NK-92 (cell line): ENCODE data around the gene SLC25A24.
"Not testable (repeated sequence)": the region's sequence is repeated elsewhere in the genome, so short reads cannot be mapped to it uniquely, and the experiment has no call there.

ENCODE experiments used
- DNase-seq: peaks from one replicate; lab custom pipeline; 2025; ENCODE audit not compliant: unreplicated experiment; lab: John Stamatoyannopoulos, UW

SLC25A24 gene

DNA sequence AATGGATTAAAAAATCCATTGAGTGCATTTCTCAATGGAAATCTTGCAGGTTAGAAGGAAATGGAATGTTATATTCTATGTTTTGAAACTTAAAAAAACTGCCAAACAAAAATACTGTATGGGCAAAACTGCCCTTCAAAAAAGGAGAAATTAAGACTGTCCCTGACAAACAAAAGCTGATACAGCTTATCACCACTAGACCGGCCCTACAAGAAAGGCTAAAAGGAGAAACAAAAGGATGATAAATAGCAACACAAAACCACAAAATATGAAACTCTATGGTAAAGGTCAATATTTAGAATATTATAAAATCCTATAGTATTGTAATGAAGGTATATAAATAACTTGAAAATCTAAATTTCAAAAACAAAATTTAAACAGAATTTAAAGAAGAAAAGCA lies 60.0 kb downstream of the SLC25A24 start:
- DNase-seq: no peak

DNA sequence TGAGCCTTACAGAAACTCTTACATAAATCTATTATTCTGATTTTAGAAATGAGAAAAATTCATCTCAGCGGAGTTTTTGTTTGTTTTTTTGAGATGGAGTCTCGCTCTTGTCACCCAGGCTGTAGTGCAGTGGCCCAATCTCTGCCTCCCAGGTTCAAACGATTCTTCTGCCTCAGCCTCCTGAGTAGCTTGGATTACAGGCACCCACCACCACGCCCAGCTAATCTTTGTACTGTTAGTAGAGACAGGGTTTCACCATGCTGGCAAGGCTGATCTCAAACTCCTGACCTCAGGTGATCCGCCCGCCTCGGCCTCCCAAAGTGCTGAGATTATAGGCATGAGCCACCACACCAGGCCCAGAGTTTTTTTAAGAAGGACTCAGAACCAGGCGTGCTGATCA lies 60.6 kb downstream of the SLC25A24 start:
- not testable (repeated sequence) for DNase-seq

DNA sequence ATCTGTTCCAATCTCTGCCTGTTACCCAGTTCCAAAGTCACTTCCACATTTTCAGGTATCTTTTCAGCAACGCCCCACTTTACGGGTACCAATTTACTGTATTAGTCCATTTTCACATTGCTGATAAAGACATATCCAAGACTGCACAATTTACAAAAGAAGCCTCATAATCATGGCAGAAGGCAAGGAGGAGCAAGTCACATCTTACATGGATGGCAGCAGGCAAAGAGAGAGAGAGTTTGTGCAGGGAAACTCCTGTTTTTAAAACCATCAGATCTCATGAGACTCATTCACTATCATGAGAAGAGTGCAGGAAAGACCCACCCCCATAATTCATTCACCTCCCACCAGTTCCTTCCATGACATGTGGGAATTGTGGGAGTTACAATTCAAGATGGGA lies 67.0 kb downstream of the SLC25A24 start:
- not testable (repeated sequence) for DNase-seq

DNA sequence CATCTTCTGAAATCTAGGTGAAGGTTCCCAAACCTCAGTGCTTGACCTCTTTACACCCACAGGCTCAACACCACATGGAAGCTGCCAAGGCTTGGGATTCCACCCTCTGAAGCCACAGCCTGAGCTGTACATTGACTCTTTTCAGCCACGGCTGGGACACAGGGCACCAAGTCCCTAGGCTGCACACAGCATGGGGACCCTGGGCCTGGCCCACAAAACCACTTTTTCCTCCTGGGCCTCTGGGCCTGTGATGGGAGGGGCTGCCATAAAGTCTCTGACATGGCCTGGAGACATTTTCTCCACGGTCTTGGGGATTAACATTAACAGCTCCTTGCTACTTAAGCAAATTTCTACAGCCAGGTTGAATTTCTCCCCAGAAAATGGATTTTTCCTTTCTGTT lies 67.8 kb downstream of the SLC25A24 start:
- not testable (repeated sequence) for DNase-seq

DNA sequence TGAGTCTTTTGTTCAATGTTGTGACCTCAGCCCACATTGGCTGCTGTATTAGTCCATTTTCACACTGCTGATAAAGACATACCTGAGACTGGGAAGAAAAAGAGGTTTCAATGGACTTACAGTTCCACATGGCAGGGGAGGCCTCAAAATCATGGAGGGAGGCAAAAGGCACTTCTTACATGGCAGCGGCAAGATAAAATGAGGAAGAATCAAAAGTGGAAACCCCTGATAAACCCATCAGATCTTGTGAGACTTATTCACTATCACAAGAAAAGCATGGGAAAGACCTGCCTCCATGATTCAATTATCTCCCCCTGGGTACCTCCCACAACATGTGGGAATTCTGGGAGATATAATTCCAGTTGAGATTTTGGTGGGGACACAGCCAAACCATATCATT lies 68.9 kb downstream of the SLC25A24 start:
- DNase-seq: not testable (repeated sequence)

DNA sequence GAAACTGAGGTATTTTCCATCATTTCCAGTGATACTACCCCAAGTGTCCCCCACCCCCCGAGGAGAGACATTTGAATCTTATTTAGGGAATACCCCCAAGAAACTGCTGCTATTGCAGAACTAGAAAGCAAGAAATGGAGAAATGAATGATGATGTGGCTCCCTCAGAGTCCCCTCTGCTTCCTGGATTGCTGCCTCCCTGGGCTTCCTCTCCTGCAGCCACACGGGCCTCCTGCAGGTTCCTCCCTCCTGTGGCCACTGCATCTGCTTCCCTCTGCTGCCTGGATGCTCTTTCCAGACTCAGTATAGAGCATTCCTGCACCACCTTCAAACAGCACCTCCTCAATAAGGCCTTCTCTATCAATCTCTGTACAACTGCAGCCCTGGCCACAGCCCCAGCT lies 69.3 kb downstream of the SLC25A24 start:
- no peak for DNase-seq

DNA sequence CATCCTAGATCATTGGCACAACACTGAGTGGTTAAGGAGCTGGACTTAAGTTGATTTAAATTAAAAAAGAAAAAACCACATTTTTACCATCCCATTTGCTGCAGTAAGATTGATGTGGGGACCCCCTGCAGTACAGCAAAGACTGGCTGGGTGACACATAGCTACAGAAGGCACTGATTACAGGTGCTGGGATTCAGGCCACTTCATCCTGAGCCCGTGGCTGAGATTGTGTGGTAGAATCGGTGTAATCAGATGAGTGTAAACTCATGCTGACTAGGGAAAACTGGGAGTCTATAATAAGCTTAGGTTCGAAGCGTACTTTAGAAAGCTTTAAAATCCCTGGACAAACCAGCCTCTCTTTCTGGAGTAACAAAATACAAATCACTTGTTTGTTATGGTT lies 70.1 kb downstream of the SLC25A24 start:
- no peak for DNase-seq

DNA sequence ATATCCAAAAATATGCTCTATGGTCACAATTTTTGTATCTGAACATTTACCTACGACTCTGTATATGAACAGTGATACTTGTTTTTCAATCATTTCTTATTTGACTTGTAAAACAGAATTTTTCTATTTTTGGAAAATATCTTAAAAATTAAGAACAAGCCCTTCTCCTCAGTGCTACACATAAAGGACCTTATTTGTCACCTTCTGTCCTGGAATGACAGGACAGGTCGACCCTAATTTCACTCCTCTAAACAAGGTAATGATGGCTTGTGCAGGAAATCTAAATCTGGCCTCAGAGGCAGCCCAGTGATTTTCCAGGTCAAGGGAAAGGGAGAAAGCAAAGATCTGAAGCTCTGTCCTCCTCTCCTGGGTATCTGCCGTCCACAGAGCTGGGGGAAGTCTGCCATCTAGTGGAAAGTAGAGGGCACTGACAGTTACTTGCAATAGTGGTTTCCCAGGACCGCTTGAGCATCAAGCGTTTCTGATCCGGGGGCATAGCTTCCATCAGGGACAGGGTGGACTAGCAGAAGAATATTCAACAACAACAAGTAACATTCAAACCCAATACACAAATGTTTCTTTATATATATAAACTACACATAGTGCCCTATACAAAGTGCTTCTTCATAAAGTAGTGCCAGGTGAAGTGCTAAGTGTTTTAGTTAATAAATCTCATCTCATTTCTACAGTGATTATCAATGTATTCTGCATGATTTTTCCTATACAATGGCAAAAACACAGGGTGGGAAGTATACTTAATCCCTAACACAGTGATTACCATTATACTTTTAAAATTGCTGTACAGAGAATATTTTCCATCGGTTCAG lies 74.6 kb downstream of the SLC25A24 start:
- DNase-seq: no peak

DNA sequence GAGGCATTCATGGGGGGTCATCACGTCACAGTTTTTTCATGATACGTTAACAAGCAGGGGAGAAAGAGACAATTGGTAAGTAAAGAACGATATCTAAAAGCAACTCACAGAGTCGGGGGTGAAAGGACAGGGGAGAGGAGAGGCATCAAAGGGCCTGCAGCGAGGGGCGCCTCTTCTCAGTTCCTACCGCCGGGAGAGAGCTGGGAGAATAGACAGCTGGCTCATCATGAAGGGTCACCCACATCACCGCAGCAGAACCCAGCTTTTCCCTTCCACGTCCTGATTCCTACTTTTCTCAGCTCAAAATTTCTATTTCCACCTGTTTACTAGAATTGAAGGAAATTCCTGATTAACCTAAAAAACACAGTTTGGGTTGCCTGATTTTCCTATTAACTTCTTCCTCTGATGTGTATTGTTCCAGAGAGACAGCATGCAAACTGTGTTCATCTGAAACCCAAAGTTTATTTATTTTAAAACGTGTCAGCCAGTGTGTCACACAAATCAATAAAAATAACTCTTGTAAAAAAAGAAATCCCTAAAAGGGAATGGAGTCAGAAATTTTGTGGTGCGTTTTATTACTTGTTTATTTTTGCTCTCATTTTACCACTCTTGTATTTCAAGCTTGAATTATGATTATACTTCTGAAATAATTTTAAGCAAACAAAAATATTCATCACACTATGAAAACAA lies 75.4 kb downstream of the SLC25A24 start:
- no peak for DNase-seq

DNA sequence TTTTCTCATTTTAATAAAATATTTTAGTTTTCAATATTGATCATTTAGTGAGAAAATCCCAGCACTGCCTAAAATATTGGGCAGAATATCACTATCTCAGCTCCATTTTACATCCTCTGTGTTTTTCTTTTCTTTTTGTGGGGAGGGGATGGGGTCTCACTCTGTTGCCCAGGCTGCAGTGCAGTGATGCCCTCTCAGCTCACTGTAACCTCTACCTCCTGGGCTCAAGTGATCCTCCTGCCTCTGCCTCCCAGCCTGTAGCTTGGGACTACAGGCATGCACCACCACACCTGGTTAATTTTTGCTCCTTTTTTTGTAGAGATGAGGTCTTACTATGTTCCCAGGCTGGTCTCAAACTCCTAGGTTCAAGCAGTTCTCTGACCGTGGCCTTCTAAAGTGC lies 76.1 kb downstream of the SLC25A24 start:
- no peak for DNase-seq

DNA sequence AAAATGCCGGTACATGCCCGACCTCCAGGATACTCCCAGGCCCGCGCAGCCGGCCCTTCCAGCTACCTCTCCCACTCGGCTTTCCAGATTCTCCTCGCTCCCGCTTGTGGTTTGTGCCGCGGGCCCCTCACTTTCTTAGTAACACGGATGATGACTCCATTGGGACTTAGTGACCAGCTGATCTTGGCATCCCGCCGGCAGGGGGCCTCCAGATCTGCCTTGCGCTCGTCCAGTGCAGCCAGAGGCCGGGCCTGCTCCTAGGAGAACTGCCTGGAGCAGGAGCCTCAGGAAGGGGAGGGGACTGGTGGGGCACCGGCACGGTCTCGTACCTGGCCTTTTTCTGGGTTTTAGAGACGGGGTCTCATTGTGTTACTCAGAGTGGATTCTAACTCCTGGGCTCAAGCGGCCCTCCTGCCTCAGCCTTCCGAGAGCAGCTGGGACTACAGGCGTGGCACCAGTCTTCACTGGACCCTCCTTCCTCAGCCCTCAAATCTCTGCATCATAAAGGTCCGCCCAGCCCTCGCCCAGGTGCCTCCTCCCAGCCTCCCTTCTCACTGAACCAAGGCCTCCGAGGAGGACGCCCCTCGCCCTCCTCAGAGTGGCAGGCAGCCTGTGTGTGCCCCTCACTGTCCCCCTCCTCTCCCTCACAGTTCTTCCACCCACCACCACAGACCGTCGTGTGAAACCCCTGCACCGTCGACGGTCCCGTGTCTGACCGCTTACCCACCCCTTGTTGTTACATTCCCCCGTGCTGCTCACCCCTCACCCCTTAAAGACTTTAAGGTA lies 78.6 kb downstream of the SLC25A24 start:
- no peak for DNase-seq

DNA sequence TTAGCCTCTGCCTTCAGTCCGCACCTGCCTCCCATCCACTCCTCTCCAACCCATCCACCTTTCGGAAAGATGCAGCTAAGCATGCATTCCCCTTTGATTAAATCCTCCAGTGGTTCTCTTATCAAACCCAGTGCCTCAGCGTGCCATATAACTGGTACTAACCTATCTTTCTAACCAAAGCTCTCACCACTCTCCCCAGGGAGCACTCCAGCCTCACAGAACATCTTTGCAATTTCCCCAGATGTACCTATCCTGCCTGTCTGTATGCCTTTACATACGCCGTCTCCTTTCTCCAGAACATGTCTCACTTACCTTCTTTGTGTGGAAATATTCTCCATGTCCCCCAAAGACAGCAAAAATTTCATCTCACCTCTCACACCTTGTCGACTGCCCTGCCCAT lies 80.0 kb downstream of the SLC25A24 start:
- no peak for DNase-seq

DNA sequence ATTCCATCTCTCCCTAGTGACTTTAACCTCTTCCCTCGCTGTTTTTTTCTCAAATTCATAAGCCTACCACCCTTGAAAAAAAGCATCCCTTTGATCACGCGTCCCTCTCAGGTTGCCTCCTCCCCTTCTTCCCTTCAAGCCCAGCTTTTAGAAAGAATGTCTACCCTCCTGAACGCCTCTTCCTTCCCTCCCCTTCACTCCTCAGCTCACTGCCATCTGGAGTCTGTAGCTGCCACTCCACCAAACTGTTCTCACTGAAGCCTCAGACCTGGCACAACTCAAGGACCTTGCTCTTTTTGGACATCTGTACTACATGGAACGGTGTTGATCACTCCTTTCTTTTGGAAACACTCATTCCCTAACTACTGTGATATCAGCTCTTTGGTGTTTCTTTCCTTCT lies 80.6 kb downstream of the SLC25A24 start:
- DNase-seq: no peak

DNA sequence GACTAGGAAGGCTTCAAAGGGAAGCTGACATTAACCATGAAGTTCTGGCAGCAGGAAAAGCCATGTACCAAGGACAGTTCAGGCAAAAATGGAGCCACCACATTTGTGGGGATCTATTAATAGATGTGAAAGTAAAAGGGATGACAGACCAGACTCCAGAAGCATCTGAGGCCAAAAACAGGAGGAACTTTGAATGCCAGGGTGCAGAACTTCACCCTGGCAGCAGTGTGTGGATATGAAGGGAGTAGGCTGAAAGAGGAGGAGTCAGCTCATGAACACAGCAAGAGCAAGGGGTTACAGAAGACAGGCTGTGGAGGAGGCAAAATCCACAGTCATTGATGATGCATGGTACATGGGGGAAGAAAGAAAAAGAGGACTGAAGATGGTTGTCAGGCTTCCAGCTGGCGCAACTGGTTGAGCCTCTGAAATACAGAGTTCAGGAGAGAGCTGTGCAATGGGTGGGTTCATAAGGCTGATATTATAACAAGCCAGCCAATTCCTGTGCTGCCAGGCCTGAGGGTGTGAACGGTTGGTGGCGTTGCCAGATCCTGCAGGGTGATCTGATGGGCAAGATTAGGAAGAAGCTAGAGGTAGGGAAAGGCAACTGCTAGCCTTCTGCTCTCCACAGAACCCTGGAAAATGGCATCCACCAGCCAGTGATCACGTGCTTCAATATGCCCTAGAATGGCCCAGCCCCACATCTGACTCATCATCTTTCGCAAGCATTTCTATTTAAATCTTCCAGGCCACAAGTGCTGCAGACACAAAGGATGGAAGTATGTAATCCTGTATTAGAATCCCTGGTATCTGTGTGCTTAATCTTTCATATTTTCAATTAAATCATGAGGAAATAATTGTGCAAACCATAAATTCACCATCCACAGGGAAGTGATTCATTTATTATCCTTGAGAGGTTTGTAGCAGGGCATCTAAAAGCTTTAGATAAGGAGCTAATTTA lies 81.9 kb downstream of the SLC25A24 start:
- no peak for DNase-seq

DNA sequence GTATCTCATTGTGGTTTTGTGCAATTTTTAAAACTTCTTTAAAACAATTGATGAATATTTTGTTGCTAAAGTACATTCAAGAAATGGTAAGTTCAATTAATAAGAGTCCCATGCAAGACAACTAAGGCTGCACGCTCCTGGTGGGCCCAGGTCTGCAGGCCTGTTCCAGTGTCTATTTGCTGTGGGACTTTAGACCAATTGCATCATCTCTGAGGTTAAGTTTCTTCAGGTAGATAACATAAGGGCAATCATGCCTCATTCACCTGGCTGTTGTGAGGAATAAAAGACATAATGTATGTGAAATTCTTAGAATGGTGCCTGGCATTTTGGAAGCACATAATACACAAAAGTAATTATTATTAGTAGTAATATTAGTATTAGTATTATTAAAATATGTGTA lies 82.9 kb downstream of the SLC25A24 start:
- DNase-seq: no peak

DNA sequence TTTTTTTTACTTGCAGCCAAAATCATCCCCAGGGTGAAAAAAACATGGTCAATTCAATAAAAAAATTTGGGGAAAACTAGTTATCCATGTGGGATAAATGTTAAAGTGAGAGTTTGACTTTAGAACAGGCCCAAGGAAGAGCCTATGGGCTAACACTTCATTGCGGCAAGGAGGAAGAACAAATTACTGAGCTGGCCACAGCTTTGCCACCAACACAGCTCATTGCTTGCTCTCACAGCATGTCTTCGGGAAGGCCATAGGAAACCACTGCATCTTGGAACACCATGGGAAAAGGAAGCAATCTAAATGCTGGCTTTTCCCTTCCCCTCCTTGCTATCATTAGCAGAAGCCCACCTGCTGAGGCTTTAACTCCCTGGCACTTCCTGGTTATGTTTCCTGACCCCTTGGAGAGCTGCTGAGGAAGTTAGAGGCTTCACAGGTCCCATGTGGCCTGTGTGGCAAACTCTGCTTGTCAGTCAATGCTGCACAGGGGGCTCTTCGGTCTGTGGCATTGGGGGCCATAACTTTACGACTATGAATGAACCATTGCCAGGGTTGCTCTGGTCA lies 86.0 kb downstream of the SLC25A24 start:
- DNase-seq: no peak

DNA sequence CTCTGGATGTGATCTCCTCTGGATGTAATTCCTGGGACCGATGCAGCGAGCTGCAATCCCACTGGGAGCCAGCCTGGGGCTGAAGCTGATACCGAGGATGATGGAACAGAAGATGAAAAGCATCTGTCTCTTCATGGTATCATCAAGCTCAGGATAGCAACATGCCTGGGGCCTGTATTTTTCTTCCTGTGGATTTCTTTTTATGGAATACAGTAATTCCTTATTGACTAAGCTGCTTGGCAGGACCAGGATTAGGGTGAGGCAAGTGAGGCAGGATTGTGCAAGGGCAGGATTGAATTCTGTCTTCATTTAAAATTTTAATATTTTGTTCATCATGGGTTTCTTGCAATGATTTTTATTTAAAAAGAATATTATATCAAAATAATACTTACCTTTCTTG lies 86.6 kb downstream of the SLC25A24 start:
- DNase-seq: no peak

DNA sequence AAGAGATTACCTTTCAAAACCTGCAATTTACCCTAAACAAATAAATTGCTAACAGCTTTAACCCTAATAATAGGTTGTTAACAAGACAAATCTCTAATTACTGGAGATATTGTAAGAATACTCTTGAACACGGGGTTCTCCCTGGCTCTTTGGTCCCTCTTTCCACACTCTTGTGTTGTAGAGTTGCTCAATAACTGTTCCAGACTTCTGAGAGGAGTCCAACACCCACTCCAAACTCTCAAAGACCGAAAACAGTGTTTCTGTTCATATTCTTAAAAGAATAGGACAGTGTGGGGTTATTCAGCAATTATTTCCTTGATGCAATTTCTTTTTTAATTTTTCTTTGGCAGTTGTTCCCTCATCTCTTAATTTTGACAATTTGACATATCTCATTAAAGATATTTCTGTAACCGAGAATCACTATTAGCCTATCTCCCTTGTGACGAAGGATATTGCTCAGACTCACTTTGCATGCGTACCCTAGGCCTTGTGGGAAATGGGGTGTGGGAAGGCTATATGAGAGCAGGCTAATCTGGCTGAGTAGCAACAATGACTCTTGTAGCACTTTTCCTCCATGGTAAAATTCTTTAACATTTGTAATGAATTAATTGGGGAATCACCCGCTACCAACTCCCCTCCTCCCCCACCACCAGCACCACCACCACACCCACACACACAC lies 90.7 kb downstream of the SLC25A24 start:
- DNase-seq: no peak

DNA sequence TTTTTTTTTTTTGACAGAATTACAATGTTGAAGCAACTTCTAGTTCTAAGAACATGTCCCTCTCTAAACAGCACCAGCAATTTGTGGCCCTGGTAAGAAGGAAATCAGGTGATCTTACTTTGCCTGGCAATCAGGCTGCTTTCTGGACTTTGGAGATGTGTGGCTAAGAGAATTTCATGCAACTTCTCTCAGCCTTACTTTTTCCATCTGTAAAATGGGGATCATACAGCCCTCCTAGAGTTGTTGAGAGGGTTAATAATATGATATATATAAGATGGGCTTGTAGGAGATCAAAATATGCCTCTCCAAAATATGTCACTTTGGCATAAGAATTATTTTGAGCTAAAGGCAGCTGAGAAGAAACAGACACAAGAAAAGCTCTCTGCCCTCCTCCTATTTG lies 92.0 kb downstream of the SLC25A24 start:
- DNase-seq: no peak

DNA sequence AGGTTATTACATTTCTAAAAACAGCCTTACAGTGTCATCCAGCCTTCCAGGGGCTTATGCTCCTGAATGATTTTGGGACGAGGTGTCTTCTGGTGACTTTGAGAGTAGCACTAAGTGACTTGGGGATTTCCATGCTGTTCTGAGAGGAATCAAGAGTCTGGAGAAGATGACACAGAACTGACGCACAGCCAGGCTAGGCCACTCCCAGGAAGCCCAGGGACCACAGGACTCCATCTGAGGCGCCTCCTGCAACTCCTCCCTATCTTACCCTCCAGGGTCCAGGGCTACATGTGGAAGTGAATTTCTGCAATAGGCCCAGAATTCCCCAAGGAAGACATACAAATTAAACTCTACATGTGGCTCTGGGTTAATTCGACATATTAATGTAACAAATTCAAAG lies 92.5 kb downstream of the SLC25A24 start:
- no peak for DNase-seq
